Colonic mucosa (tissue), 4 donors: Measurements from ENCODE around the gene DNM3. TPM values are rescaled to one million over a fixed set of nuclear protein-coding genes. Genes with fewer than 3 reads are reported as not detected.

ENCODE experiments used
- DNase-seq: peaks from one replicate; pipeline ENCODE4 v3.0.0-alpha.2; 2020
- H3K27ac ChIP-seq: fragments of 200-600 bp; one replicate; pipeline ENCODE4 v1.8.0; 2021
- H3K27me3 ChIP-seq: fragments of 200-600 bp; one replicate; pipeline ENCODE4 v1.8.0; 2021
- H3K36me3 ChIP-seq: fragments of 200-600 bp; one replicate; pipeline ENCODE4 v1.8.0; 2021
- H3K4me1 ChIP-seq: fragments of 200-600 bp; one replicate; pipeline ENCODE4 v1.8.0; 2021; ENCODE audit warnings: mild to moderate bottlenecking
- H3K4me3 ChIP-seq: fragments of 200-600 bp; one replicate; pipeline ENCODE4 v1.8.0; 2021
- H3K9ac ChIP-seq, 2 donors: one replicate each; pipeline ENCODE4 v1.7.0; 2013; ENCODE audit warnings: control low read depth in 2 of 2, low read depth in 2 of 2, low read length in 2 of 2
- H3K9me3 ChIP-seq: fragments of 200-600 bp; one replicate; pipeline ENCODE4 v1.8.0; 2021
- CTCF ChIP-seq: fragments of 200-600 bp; IDR thresholded peaks from one replicate; pipeline ENCODE4 v1.8.0; 2022; ENCODE audit warnings: antibody characterized with exemption, mild to moderate bottlenecking
- intact Hi-C: fragments of 100-400 bp; cut with DNase I; formaldehyde crosslinking; loops from one replicate; pipeline ENCODE4 v1.14.1; 2022
- total RNA-seq, 2 donors: library from RNA; stranded (reverse); fragmentation: NEBNext Ultra II Directional in 1 of 2; extraction: Animal tissue kit (Norgen Biotek cat#: 25700) in 1 of 2; gene quantifications; one replicate each; pipeline ENCODE4 v1.2.1, GENCODE V29; 2021
- donor health status: healthy.
- donor health status: DM: no; HTN: no; CAD: no.
- donor health status: DM: no; HTN: no; CAD: no.

The DNM3 gene
- total RNA-seq, 2 donors from 2014 or later = 1.7 to 2.6 TPM

- Histone ChIP-seq H3K36me3 (no peaks in the 10 kb centered on the region), H3K27ac (peak overlapping the region; percentile 19), H3K4me1 (no peaks in the 10 kb centered on the region), H3K9me3 (no peaks in the 10 kb centered on the region), H3K9ac (no peak overlapping the region), H3K4me3 (no peak overlapping the region), H3K27me3 (no peaks in the 10 kb centered on the region)
- no peak for DNase-seq
- intact Hi-C loops = no loop called here
- TF ChIP-seq CTCF = no peak
These were observed 326.7 kb downstream of the DNM3 start for GRCh38 chr1:172167796-172168596.

GRCh38 chr1:172168597-172168872, 327.2 kb downstream of the DNM3 start:
- intact Hi-C loops = no loop called here
- no peak overlapping the region for H3K4me3 ChIP-seq
- no peaks in the 10 kb centered on the region for H3K4me1 ChIP-seq
- no peaks in the 10 kb centered on the region for H3K9me3 ChIP-seq
- DNase-seq = no peak
- no peak overlapping the region for H3K9ac ChIP-seq
- TF ChIP-seq CTCF = no peak
- H3K27ac ChIP-seq = no peak overlapping the region
- no peaks in the 10 kb centered on the region for H3K27me3 ChIP-seq
- H3K36me3 ChIP-seq = no peaks in the 10 kb centered on the region

GRCh38 chr1:172169836-172170235, 328.5 kb downstream of the DNM3 start:
- no peaks in the 10 kb centered on the region for H3K9me3 ChIP-seq
- no peaks in the 10 kb centered on the region for H3K4me1 ChIP-seq
- intact Hi-C loops = no loop called here
- DNase-seq = no peak
- H3K36me3 ChIP-seq = no peaks in the 10 kb centered on the region
- no peak overlapping the region for H3K9ac ChIP-seq
- H3K4me3 ChIP-seq = no peak overlapping the region
- H3K27me3 ChIP-seq = no peaks in the 10 kb centered on the region
- no peak overlapping the region for H3K27ac ChIP-seq
- TF ChIP-seq CTCF = no peak

GRCh38 chr1:172172352-172172831, 331.1 kb downstream of the DNM3 start:
- TF ChIP-seq CTCF = no peak
- intact Hi-C loops = no loop called here
- Histone ChIP-seq H3K4me1 (no peaks in the 10 kb centered on the region), H3K9me3 (no peaks in the 10 kb centered on the region), H3K27ac (no peak overlapping the region), H3K36me3 (no peaks in the 10 kb centered on the region), H3K4me3 (no peak overlapping the region), H3K9ac (no peak overlapping the region), H3K27me3 (no peaks in the 10 kb centered on the region)
- DNase-seq = no peak

- Histone ChIP-seq H3K9me3 (no peaks in the 10 kb centered on the region), H3K4me3 (no peak overlapping the region), H3K27me3 (no peaks in the 10 kb centered on the region), H3K9ac (no peak overlapping the region), H3K27ac (no peak overlapping the region), H3K4me1 (no peaks in the 10 kb centered on the region), H3K36me3 (no peaks in the 10 kb centered on the region)
- intact Hi-C loops = no loop called here
- no peak for TF ChIP-seq CTCF
- DNase-seq = no peak
These were observed 334.9 kb downstream of the DNM3 start for GRCh38 chr1:172176206-172176605.
